ENCODE measurements around the gene IL1R1. TPM values are rescaled to one million over a fixed set of nuclear protein-coding genes. Genes with fewer than 3 reads are reported as not detected.

IL1R1 gene
- total RNA-seq, 1 donor from 2014 or later: 79.6 TPM

DNA sequence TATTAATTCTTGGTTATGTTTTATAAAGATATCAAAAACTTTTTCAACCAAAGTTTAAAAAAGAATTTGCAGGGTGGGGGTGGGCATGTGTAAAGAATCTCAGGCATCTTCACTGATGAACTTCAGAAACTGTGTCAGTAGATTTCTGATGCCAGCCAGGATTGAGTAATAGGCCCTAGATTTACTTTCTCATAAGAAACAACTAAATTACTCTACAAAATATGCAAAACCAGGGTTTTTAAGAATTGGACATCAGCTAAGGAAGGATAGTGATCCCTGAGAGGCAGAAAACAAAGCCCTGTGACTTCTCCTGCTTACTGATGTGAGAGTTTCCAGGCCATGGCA, 11.9 kb upstream of the IL1R1 start:
- Histone ChIP-seq H3K9me3 (no peaks in the 10 kb centered on the region), H3K27ac (no peak overlapping the region), H3K4me1 (peaks cover 12% of the 10 kb centered on the region), H3K4me3 (no peak overlapping the region), H3K27me3 (no peaks in the 10 kb centered on the region), H3K36me3 (no peaks in the 10 kb centered on the region)
- no peak for DNase-seq (ENCODE audit: extremely low spot score in 2 of 2)
- TF ChIP-seq, protein P1, sequence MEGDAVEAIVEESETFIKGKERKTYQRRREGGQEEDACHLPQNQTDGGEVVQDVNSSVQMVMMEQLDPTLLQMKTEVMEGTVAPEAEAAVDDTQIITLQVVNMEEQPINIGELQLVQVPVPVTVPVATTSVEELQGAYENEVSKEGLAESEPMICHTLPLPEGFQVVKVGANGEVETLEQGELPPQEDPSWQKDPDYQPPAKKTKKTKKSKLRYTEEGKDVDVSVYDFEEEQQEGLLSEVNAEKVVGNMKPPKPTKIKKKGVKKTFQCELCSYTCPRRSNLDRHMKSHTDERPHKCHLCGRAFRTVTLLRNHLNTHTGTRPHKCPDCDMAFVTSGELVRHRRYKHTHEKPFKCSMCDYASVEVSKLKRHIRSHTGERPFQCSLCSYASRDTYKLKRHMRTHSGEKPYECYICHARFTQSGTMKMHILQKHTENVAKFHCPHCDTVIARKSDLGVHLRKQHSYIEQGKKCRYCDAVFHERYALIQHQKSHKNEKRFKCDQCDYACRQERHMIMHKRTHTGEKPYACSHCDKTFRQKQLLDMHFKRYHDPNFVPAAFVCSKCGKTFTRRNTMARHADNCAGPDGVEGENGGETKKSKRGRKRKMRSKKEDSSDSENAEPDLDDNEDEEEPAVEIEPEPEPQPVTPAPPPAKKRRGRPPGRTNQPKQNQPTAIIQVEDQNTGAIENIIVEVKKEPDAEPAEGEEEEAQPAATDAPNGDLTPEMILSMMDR (IDR thresholded peaks at IDR 0.05): no peak
- TF ChIP-seq POLR2A (IDR thresholded peaks at IDR 0.05) (no peak), POLR2AphosphoS5 (IDR thresholded peaks at IDR 0.05; ENCODE audit: insufficient read depth in 1 of 2, low read depth in 1 of 2) (no peak)
- intact Hi-C loops (cut with DNase I): no loop called here

- TF ChIP-seq, protein P1 (IDR thresholded peaks at IDR 0.05): no peak
- TF ChIP-seq POLR2AphosphoS5 (IDR thresholded peaks at IDR 0.05; ENCODE audit: insufficient read depth in 1 of 2, low read depth in 1 of 2) (no peak), POLR2A (IDR thresholded peaks at IDR 0.05) (no peak)
- H3K27me3 ChIP-seq: no peaks in the 10 kb centered on the region
- peaks cover 9% of the 10 kb centered on the region for H3K4me1 ChIP-seq
- H3K27ac ChIP-seq: no peak overlapping the region
- no peaks in the 10 kb centered on the region for H3K9me3 ChIP-seq
- no peaks in the 10 kb centered on the region for H3K36me3 ChIP-seq
- intact Hi-C loops (cut with DNase I): no loop called here
- DNase-seq (ENCODE audit: extremely low spot score in 2 of 2): no peak
- no peak overlapping the region for H3K4me3 ChIP-seq
These were observed 11.0 kb upstream of the IL1R1 start for GRCh38 chr2:102131564-102131963.

GRCh38 chr2:102137138-102137537, 5.4 kb upstream of the IL1R1 start:
- no peak overlapping the region for H3K27ac ChIP-seq
- no peak for DNase-seq (ENCODE audit: extremely low spot score in 2 of 2)
- H3K4me1 ChIP-seq: peaks cover 14% of the 10 kb centered on the region
- intact Hi-C loops (cut with DNase I): no loop called here
- no peaks in the 10 kb centered on the region for H3K9me3 ChIP-seq
- H3K36me3 ChIP-seq: no peaks in the 10 kb centered on the region
- no peak overlapping the region for H3K4me3 ChIP-seq
- H3K27me3 ChIP-seq: no peaks in the 10 kb centered on the region
- TF ChIP-seq POLR2A (IDR thresholded peaks at IDR 0.05): no peak
- TF ChIP-seq, protein P1 (IDR thresholded peaks at IDR 0.05): no peak
- TF ChIP-seq POLR2AphosphoS5 (IDR thresholded peaks at IDR 0.05; ENCODE audit: insufficient read depth in 1 of 2, low read depth in 1 of 2): no peak

DNA sequence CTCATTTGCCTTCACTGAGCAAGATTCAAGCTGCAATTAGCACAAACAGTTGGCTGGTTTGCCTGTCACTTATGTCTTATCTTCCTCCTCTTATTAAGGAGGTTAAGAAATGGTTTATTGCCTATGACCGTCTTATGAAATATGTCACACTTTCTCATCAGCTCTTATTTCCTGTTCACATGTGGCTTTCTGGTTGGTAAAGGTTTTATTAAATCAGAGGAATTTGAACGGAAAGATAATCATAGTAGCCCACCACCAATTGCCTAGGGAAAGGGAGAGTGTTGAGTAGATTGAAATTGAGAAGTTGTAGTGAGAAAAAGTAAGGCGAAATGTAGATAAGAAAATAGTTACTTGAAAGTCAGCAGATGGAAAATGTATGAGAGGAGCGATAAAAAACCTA, 4.2 kb upstream of the IL1R1 start:
- intact Hi-C loops (cut with DNase I): no loop called here
- H3K27me3 ChIP-seq: no peaks in the 10 kb centered on the region
- no peaks in the 10 kb centered on the region for H3K9me3 ChIP-seq
- no peaks in the 10 kb centered on the region for H3K36me3 ChIP-seq
- no peak overlapping the region for H3K4me3 ChIP-seq
- TF ChIP-seq POLR2A (IDR thresholded peaks at IDR 0.05) (no peak), POLR2AphosphoS5 (IDR thresholded peaks at IDR 0.05; ENCODE audit: insufficient read depth in 1 of 2, low read depth in 1 of 2) (no peak)
- TF ChIP-seq, protein P1 (IDR thresholded peaks at IDR 0.05): no peak
- DNase-seq (ENCODE audit: extremely low spot score in 2 of 2): no peak
- peaks cover 14% of the 10 kb centered on the region for H3K4me1 ChIP-seq
- no peak overlapping the region for H3K27ac ChIP-seq

GRCh38 chr2:102139851-102140250, 2.7 kb upstream of the IL1R1 start:
- Histone ChIP-seq H3K4me1 (peaks cover 24% of the 10 kb centered on the region), H3K27ac (peak overlapping the region; percentile 94), H3K36me3 (no peaks in the 10 kb centered on the region), H3K4me3 (no peak overlapping the region), H3K9me3 (no peaks in the 10 kb centered on the region), H3K27me3 (no peaks in the 10 kb centered on the region)
- intact Hi-C loops (cut with DNase I): loop anchor here (5.0 kb wide), 2 partner anchors 78 to 118 kb away; no protein-coding TSS in a partner anchor
- no peak for DNase-seq (ENCODE audit: extremely low spot score in 2 of 2)
- TF ChIP-seq POLR2AphosphoS5 (IDR thresholded peaks at IDR 0.05; ENCODE audit: insufficient read depth in 1 of 2, low read depth in 1 of 2) (no peak), POLR2A (IDR thresholded peaks at IDR 0.05) (no peak)
- TF ChIP-seq, protein P1 (IDR thresholded peaks at IDR 0.05): no peak
